Neural cell (in vitro differentiated cells): ENCODE results near the gene ELFN1. TPM values are rescaled to one million over a fixed set of nuclear protein-coding genes. Genes with fewer than 3 reads are reported as not detected.

ENCODE experiments used
- H2AFZ ChIP-seq: fragments of 200-600, 300-800 bp; sonication (generic), shearing (Covaris generic); 2 replicates; pipeline ENCODE4 v1.6.0; 2014; ENCODE audit warnings: low read depth, mild to moderate bottlenecking, antibody characterized with exemption, low read length, moderate library complexity
- H3F3A ChIP-seq: fragments of 200-600 bp; shearing (Covaris generic); 2 replicates; pipeline ENCODE4 v1.6.1; 2016; ENCODE audit warnings: mild to moderate bottlenecking, moderate library complexity, mixed read lengths, antibody characterized with exemption, low read length; ENCODE audit not compliant: insufficient read depth, poor library complexity, severe bottlenecking
- H3K27ac ChIP-seq: fragments of 200-600, 300-800 bp; sonication (generic), shearing (Covaris generic); 2 replicates; pipeline ENCODE4 v1.5.1; 2014; ENCODE audit warnings: mild to moderate bottlenecking, low read length, moderate library complexity
- H3K27me3 ChIP-seq: fragments of 300-800, 200-600 bp; sonication (generic), shearing (Covaris generic); 2 replicates; pipeline ENCODE4 v1.6.0; 2014; ENCODE audit warnings: mild to moderate bottlenecking, low read depth, low read length, moderate library complexity; ENCODE audit not compliant: insufficient read depth
- H3K36me3 ChIP-seq: fragments of 300-800, 200-600 bp; sonication (generic), shearing (Covaris generic); 2 replicates; pipeline ENCODE4 v1.5.1; 2014; ENCODE audit warnings: mild to moderate bottlenecking, antibody characterized with exemption, low read length, moderate library complexity; ENCODE audit not compliant: insufficient read depth
- H3K4me2 ChIP-seq: fragments of 300-800, 200-600 bp; sonication (generic), shearing (Covaris generic); 2 replicates; pipeline ENCODE4 v1.6.0; 2014; ENCODE audit warnings: mild to moderate bottlenecking, low read length
- H3K4me3 ChIP-seq: fragments of 300-800, 200-600 bp; sonication (generic), shearing (Covaris generic); 2 replicates; pipeline ENCODE4 v1.5.1; 2014; ENCODE audit warnings: mild to moderate bottlenecking, low read length, moderate library complexity
- H3K79me2 ChIP-seq: fragments of 200-600 bp; shearing (Covaris generic); replicated peaks from 2 replicates; pipeline ENCODE4 v1.6.0; 2014; ENCODE audit warnings: mild to moderate bottlenecking, low read length, moderate library complexity; ENCODE audit not compliant: insufficient read depth
- H3K9ac ChIP-seq: fragments of 300-800, 200-600 bp; sonication (generic), shearing (Covaris generic); 2 replicates; pipeline ENCODE4 v1.6.1; 2016; ENCODE audit warnings: mild to moderate bottlenecking, low read length, mixed read lengths
- H3K9me2 ChIP-seq: fragments of 200-600 bp; shearing (Covaris generic); 2 replicates; pipeline ENCODE4 v1.6.1; 2016; ENCODE audit warnings: mild to moderate bottlenecking, low read length, mixed read lengths; ENCODE audit not compliant: insufficient read depth
- H3K9me3 ChIP-seq: fragments of 200-600, 300-800 bp; sonication (generic), shearing (Covaris generic); 2 replicates; pipeline ENCODE4 v1.6.1; 2016; ENCODE audit warnings: mild to moderate bottlenecking, mixed run types, low read length, moderate library complexity, mixed read lengths
- H4K20me1 ChIP-seq: fragments of 200-600 bp; shearing (Covaris generic); 2 replicates; pipeline ENCODE4 v1.6.1; 2016; ENCODE audit warnings: mild to moderate bottlenecking, mixed run types; ENCODE audit not compliant: insufficient read depth
- EP300 ChIP-seq: fragments of 450-650 bp; conservative IDR thresholded peaks from 2 replicates; pipeline ENCODE4 v1.6.1; 2014; ENCODE audit warnings: antibody characterized with exemption, mild to moderate bottlenecking, moderate library complexity; ENCODE audit not compliant: poor library complexity, severe bottlenecking
- EZH2 ChIP-seq: fragments of 200-600, 300-800 bp; shearing (Covaris generic), sonication (generic); IDR thresholded peaks from 2 replicates; pipeline ENCODE4 v1.6.1; 2014; ENCODE audit warnings: antibody characterized with exemption, low read length, borderline replicate concordance, mild to moderate bottlenecking; ENCODE audit not compliant: insufficient read depth, poor library complexity, severe bottlenecking
- MXI1 ChIP-seq: fragments of 450-650 bp; conservative IDR thresholded peaks from 2 replicates; pipeline ENCODE4 v1.6.1; 2014; ENCODE audit warnings: antibody characterized with exemption, mild to moderate bottlenecking; ENCODE audit not compliant: poor library complexity, severe bottlenecking
- POLR2AphosphoS5 ChIP-seq: IDR thresholded peaks from 2 replicates; pipeline ENCODE4 v1.6.1; 2012
- RAD21 ChIP-seq: fragments of 450-650 bp; conservative IDR thresholded peaks from 2 replicates; pipeline ENCODE4 v1.6.1; 2014; ENCODE audit warnings: antibody characterized with exemption, mild to moderate bottlenecking, moderate library complexity
- SMC3 ChIP-seq: fragments of 450-650 bp; conservative IDR thresholded peaks from 2 replicates; pipeline ENCODE4 v1.6.1; 2014; ENCODE audit warnings: antibody characterized with exemption, mild to moderate bottlenecking, moderate library complexity; ENCODE audit not compliant: poor library complexity
- TAF1 ChIP-seq: IDR thresholded peaks from 2 replicates; pipeline ENCODE4 v1.6.1; 2012; ENCODE audit warnings: low read depth
- polyA plus RNA-seq: library from polyadenylated mRNA; depleted of rRNA; stranded (reverse); fragments of >200 nt; gene quantifications from 2 replicates; pipeline ENCODE4 v1.2.3, GENCODE V29; 2014
- TF ChIP-seq, protein P1 (sequence below): fragments of 450-650 bp; IDR thresholded peaks from 2 replicates; pipeline ENCODE4 v1.5.1; 2014; ENCODE audit warnings: antibody characterized with exemption, mild to moderate bottlenecking, moderate library complexity; ENCODE audit not compliant: poor library complexity, severe bottlenecking
- TF ChIP-seq, protein P2 (sequence below): IDR thresholded peaks from 2 replicates; pipeline ENCODE4 v1.6.1; 2012; ENCODE audit warnings: borderline replicate concordance

The ELFN1 gene
- polyA plus RNA-seq, 1 donor from 2014 or later, result 11.8 TPM

DNA sequence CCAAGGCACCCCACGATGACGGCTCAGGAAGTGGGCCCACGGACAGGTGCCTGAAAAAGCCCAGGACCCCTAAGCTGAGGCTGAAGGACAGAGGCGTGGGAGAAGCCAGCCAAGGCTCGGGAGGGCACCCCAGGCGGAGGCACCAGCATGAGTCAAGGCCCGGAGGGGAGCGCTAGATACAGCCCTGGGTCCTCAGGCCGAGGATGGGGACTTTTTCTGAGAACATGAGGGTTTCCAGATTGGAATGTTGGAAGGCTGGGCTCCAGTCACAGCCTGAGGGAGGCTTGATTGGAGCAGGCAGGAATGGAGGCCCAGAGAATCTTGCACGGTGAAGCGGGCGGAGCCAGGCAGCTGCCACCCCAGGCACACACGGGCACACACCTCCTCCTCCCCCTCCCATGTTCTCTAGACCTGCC is 19.0 kb upstream of the ELFN1 start:
- H2AFZ ChIP-seq, result no peak overlapping the region
- no peaks in the 10 kb centered on the region for H4K20me1 ChIP-seq
- no peaks in the 10 kb centered on the region for H3F3A ChIP-seq
- H3K9me3 ChIP-seq, result no peaks in the 10 kb centered on the region
- H3K27ac ChIP-seq, result no peak overlapping the region
- H3K4me3 ChIP-seq, result no peak overlapping the region
- no peaks in the 10 kb centered on the region for H3K9me2 ChIP-seq
- H3K27me3 ChIP-seq, result no peaks in the 10 kb centered on the region
- no peaks in the 10 kb centered on the region for H3K36me3 ChIP-seq
- no peak overlapping the region for H3K4me2 ChIP-seq
- no peaks in the 10 kb centered on the region for H3K79me2 ChIP-seq
- no peak overlapping the region for H3K9ac ChIP-seq
- TF ChIP-seq EZH2 (no peak), EP300 (no peak), POLR2AphosphoS5 (no peak), SMC3 (no peak), MXI1 (no peak), RAD21 (no peak), TAF1 (no peak)
- TF ChIP-seq, protein P1, sequence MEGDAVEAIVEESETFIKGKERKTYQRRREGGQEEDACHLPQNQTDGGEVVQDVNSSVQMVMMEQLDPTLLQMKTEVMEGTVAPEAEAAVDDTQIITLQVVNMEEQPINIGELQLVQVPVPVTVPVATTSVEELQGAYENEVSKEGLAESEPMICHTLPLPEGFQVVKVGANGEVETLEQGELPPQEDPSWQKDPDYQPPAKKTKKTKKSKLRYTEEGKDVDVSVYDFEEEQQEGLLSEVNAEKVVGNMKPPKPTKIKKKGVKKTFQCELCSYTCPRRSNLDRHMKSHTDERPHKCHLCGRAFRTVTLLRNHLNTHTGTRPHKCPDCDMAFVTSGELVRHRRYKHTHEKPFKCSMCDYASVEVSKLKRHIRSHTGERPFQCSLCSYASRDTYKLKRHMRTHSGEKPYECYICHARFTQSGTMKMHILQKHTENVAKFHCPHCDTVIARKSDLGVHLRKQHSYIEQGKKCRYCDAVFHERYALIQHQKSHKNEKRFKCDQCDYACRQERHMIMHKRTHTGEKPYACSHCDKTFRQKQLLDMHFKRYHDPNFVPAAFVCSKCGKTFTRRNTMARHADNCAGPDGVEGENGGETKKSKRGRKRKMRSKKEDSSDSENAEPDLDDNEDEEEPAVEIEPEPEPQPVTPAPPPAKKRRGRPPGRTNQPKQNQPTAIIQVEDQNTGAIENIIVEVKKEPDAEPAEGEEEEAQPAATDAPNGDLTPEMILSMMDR, result no peak
- TF ChIP-seq, protein P2, sequence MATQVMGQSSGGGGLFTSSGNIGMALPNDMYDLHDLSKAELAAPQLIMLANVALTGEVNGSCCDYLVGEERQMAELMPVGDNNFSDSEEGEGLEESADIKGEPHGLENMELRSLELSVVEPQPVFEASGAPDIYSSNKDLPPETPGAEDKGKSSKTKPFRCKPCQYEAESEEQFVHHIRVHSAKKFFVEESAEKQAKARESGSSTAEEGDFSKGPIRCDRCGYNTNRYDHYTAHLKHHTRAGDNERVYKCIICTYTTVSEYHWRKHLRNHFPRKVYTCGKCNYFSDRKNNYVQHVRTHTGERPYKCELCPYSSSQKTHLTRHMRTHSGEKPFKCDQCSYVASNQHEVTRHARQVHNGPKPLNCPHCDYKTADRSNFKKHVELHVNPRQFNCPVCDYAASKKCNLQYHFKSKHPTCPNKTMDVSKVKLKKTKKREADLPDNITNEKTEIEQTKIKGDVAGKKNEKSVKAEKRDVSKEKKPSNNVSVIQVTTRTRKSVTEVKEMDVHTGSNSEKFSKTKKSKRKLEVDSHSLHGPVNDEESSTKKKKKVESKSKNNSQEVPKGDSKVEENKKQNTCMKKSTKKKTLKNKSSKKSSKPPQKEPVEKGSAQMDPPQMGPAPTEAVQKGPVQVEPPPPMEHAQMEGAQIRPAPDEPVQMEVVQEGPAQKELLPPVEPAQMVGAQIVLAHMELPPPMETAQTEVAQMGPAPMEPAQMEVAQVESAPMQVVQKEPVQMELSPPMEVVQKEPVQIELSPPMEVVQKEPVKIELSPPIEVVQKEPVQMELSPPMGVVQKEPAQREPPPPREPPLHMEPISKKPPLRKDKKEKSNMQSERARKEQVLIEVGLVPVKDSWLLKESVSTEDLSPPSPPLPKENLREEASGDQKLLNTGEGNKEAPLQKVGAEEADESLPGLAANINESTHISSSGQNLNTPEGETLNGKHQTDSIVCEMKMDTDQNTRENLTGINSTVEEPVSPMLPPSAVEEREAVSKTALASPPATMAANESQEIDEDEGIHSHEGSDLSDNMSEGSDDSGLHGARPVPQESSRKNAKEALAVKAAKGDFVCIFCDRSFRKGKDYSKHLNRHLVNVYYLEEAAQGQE, result no peak

DNA sequence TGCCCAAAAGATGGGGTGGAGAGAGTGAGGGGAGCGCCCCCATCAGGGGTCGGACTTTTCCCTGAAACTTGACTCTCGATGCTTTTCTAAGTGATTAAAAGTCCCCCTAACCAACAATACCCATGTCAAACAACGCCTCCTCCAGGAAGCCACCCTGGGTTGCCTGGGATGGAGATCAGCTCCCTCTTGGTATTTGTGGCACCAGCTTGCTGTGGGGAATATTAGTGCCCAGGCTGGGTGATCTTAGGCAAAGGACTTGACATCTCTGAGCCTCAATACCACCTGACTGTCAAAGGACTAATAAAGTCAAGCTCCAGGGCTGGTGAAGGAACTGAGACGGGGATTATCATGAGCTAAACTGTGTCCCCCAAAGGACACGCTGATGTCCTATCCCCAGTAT is 18.2 kb upstream of the ELFN1 start:
- H3K4me3 ChIP-seq, result no peak overlapping the region
- no peaks in the 10 kb centered on the region for H3F3A ChIP-seq
- no peaks in the 10 kb centered on the region for H3K27me3 ChIP-seq
- no peaks in the 10 kb centered on the region for H3K79me2 ChIP-seq
- no peak overlapping the region for H3K27ac ChIP-seq
- H3K4me2 ChIP-seq, result no peak overlapping the region
- TF ChIP-seq MXI1, result no peak
- TF ChIP-seq, protein P1, result no peak
- no peak for TF ChIP-seq TAF1
- TF ChIP-seq, protein P2, result no peak
- no peak for TF ChIP-seq EP300
- H4K20me1 ChIP-seq, result no peaks in the 10 kb centered on the region
- H2AFZ ChIP-seq, result no peak overlapping the region
- no peaks in the 10 kb centered on the region for H3K36me3 ChIP-seq
- no peak overlapping the region for H3K9ac ChIP-seq
- H3K9me2 ChIP-seq, result no peaks in the 10 kb centered on the region
- H3K9me3 ChIP-seq, result no peaks in the 10 kb centered on the region
